HepG2 (cell line): Measurements from ENCODE around the gene TACC3. TPM values are rescaled to one million over a fixed set of nuclear protein-coding genes. Genes with fewer than 3 reads are reported as not detected.
A peak's percentile ranks its signal among the peaks of the same experiment; 100 is the strongest.

Experiments
- DNMT1 ChIP-seq: sonication (generic); formaldehyde crosslinking; IDR thresholded peaks from 2 replicates; pipeline ENCODE4 v1.5.1; 2020; ENCODE audit warnings: mild to moderate bottlenecking, missing genetic modification reagents
- MAZ ChIP-seq, 2 experiments: sonication (generic) in 1 of 2; formaldehyde crosslinking in 1 of 2; IDR thresholded peaks; 2 replicates each; pipeline versions ENCODE4 v1.5.0 to v1.6.1; 2012 to 2020; ENCODE audit warnings: low read depth in 2 of 2, mild to moderate bottlenecking in 2 of 2, borderline replicate concordance in 1 of 2, improper control_type of control experiment in 1 of 2, low read length in 1 of 2, missing genetic modification reagents in 1 of 2, moderate library complexity in 1 of 2
- NR3C1 ChIP-seq: sonication (generic); formaldehyde crosslinking; IDR thresholded peaks from 2 replicates; pipeline ENCODE4 v1.4.0; 2020; ENCODE audit warnings: missing genetic modification reagents
- PHF20 ChIP-seq: sonication (generic); formaldehyde crosslinking; IDR thresholded peaks from 2 replicates; pipeline ENCODE4 v1.5.0; 2020; ENCODE audit warnings: mild to moderate bottlenecking, missing genetic modification reagents
- POLR2A ChIP-seq, 2 experiments: IDR thresholded peaks; 2 replicates each; pipeline ENCODE4 v1.6.1; 2011; ENCODE audit warnings: low read depth in 2 of 2, low read length in 2 of 2, mild to moderate bottlenecking in 1 of 2, moderate library complexity in 1 of 2; ENCODE audit not compliant: insufficient read depth in 1 of 2
- PTBP1 ChIP-seq: fragments of 200-400 bp; formaldehyde crosslinking; IDR thresholded peaks from 2 replicates; pipeline ENCODE4 v1.6.1; 2018; ENCODE audit warnings: low read length, low read depth; ENCODE audit not compliant: poor library complexity, severe bottlenecking
- RBFOX2 ChIP-seq: fragments of 200-400 bp; formaldehyde crosslinking; IDR thresholded peaks from 2 replicates; pipeline ENCODE4 v1.6.1; 2017; ENCODE audit warnings: low read depth, mild to moderate bottlenecking, low read length
- TCF7 ChIP-seq: sonication (generic); IDR thresholded peaks from 2 replicates; pipeline ENCODE4 v1.6.1; 2016; ENCODE audit warnings: antibody characterized with exemption, low read depth
- XBP1 ChIP-seq: sonication (generic); formaldehyde crosslinking; IDR thresholded peaks from 2 replicates; pipeline ENCODE4 v1.5.0; 2020; ENCODE audit warnings: missing genetic modification reagents
- ZNF234 ChIP-seq: sonication (generic); formaldehyde crosslinking; conservative IDR thresholded peaks from 2 replicates; pipeline ENCODE4 v1.5.1; 2020; ENCODE audit warnings: mild to moderate bottlenecking, missing genetic modification reagents
- ZNF256 ChIP-seq: sonication (generic); formaldehyde crosslinking; conservative IDR thresholded peaks from 2 replicates; pipeline ENCODE4 v1.4.0; 2020; ENCODE audit warnings: missing genetic modification reagents
- ZNF557 ChIP-seq: sonication (generic); formaldehyde crosslinking; IDR thresholded peaks from 2 replicates; pipeline ENCODE4 v1.4.0; 2020; ENCODE audit warnings: missing genetic modification reagents
- ZNF777 ChIP-seq: sonication (generic); formaldehyde crosslinking; IDR thresholded peaks from 2 replicates; pipeline ENCODE4 v1.4.0; 2020; ENCODE audit warnings: missing genetic modification reagents
- ZSCAN31 ChIP-seq: sonication (generic); formaldehyde crosslinking; IDR thresholded peaks from 2 replicates; pipeline ENCODE4 v1.5.0; 2020; ENCODE audit warnings: low read depth, mild to moderate bottlenecking, missing genetic modification reagents
- polyA plus RNA-seq, 8 experiments: library from polyadenylated mRNA; depleted of rRNA in 3 of 8; stranded (reverse) in 7 of 8; unstranded in 1 of 8; fragments of >200 nt; fragmentation: Illumina TruSeq in 4 of 8; extraction: Trizol in 4 of 8; gene quantifications; 2 replicates each; pipeline versions ENCODE4 v1.2.1 to v1.2.3, GENCODE V29; 2011 to 2016; ENCODE audit warnings: low read depth in 4 of 8, missing spikeins in 1 of 8, mixed read lengths in 1 of 8; ENCODE audit not compliant: insufficient read depth in 1 of 8
- total RNA-seq, 5 experiments: library from RNA; depleted of rRNA; stranded (reverse); fragments of >200 nt; fragmentation: Illumina TruSeq; extraction: Trizol; gene quantifications; 2 replicates each; pipeline ENCODE4 v1.2.3, GENCODE V29; 2016; ENCODE audit warnings: low read depth in 1 of 5
- TF ChIP-seq, protein P1 (sequence below): IDR thresholded peaks from 2 replicates; pipeline ENCODE4 v1.6.1; 2016; ENCODE audit warnings: mild to moderate bottlenecking, missing biosample characterization, missing genetic modification reagents
- TF ChIP-seq, protein P2 (sequence below): sonication (generic); formaldehyde crosslinking; IDR thresholded peaks from 2 replicates; pipeline ENCODE4 v1.5.0; 2020; ENCODE audit warnings: missing genetic modification reagents
- TF ChIP-seq, protein P3 (sequence below): sonication (generic); formaldehyde crosslinking; IDR thresholded peaks from 2 replicates; pipeline ENCODE4 v1.8.0; 2022; ENCODE audit warnings: mild to moderate bottlenecking, missing genetic modification reagents
- TF ChIP-seq, protein P4 (sequence below): sonication (generic); formaldehyde crosslinking; IDR thresholded peaks from one replicate; pipeline ENCODE4 v1.5.1; 2020; ENCODE audit warnings: mild to moderate bottlenecking, missing genetic modification reagents; ENCODE audit errors: not compliant biosample characterization

Gene TACC3
- total and polyA plus RNA-seq, 2 of the 13 experiments (the other 11 are each of a cell fraction or from before 2014, with no cell fraction given) = 20.3 to 21.2 TPM

DNA sequence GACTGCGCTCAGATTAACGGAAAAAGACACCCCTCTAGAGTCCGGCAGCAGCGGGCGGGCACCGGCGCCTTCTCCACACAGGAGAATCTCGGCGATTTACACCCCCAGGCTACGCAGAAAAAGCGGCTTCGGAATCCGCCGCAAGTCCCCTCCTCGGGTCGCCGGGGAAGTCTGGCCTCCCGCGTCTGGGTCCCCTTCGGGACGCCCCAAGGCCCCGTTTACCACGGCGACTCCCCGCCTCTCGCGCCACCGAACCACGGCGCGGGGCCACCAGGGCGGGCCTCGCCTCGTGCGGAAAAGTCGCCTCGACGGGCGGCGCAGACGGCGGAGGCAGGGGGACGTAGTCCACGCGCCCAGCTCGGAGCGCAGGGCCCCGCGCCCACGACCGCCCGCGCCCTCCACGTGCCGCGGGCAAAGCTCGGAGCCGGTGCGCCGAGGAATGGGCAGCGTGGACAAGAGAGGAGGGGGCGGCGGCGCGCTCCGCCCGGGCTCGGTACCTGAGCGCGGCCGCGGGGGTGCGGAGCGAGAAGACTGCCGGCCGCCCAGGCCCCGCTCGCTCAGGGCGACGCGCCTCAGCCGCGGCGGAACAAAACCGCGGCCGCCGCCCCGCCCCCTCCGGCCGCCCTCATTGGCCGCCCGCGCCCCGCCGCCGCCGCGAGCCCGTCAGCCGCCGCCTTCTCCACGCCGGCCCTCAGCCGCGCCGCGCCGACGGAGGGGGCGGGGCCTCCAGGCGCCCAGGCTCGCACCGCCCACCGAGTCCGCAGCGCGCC lies 37.4 kb upstream of the TACC3 start, which contains the start of gene FAM53A (continued):
- TF ChIP-seq PTBP1 = no peak
- TF ChIP-seq, protein P1, sequence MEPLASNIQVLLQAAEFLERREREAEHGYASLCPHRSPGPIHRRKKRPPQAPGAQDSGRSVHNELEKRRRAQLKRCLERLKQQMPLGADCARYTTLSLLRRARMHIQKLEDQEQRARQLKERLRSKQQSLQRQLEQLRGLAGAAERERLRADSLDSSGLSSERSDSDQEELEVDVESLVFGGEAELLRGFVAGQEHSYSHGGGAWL (CRISPR knock-in tag) = peak; percentile 51; the same call in 1 of the 2 replicates
- TF ChIP-seq, protein P2, sequence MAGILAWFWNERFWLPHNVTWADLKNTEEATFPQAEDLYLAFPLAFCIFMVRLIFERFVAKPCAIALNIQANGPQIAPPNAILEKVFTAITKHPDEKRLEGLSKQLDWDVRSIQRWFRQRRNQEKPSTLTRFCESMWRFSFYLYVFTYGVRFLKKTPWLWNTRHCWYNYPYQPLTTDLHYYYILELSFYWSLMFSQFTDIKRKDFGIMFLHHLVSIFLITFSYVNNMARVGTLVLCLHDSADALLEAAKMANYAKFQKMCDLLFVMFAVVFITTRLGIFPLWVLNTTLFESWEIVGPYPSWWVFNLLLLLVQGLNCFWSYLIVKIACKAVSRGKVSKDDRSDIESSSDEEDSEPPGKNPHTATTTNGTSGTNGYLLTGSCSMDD (CRISPR knock-in tag) = no peak
- TF ChIP-seq, protein P3, sequence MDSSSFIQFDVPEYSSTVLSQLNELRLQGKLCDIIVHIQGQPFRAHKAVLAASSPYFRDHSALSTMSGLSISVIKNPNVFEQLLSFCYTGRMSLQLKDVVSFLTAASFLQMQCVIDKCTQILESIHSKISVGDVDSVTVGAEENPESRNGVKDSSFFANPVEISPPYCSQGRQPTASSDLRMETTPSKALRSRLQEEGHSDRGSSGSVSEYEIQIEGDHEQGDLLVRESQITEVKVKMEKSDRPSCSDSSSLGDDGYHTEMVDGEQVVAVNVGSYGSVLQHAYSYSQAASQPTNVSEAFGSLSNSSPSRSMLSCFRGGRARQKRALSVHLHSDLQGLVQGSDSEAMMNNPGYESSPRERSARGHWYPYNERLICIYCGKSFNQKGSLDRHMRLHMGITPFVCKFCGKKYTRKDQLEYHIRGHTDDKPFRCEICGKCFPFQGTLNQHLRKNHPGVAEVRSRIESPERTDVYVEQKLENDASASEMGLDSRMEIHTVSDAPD (CRISPR knock-in tag) = no peak
- no peak for TF ChIP-seq MAZ (IDR thresholded peaks at IDR 0.05; ENCODE audit: borderline replicate concordance, low read depth, low read length)
- peak; percentile 68; the same call in 1 of the 2 replicates for TF ChIP-seq MAZ (CRISPR knock-in tag; IDR thresholded peaks at IDR 0.05; ENCODE audit: low read depth)
- no peak for TF ChIP-seq XBP1 (CRISPR knock-in tag)
- 0 out of 2 replicates have a peak, but pooled peaks have one; percentile 39 for TF ChIP-seq DNMT1 (CRISPR knock-in tag)
- no peak for TF ChIP-seq PHF20
- TF ChIP-seq ZNF256 (CRISPR knock-in tag) = no peak
- no peak for TF ChIP-seq ZNF234 (CRISPR knock-in tag)
- TF ChIP-seq ZSCAN31 (CRISPR knock-in tag) = 0 out of 2 replicates have a peak, but pooled peaks have one; percentile 11
- TF ChIP-seq TCF7 = no peak
- no peak for TF ChIP-seq NR3C1 (CRISPR knock-in tag)
- peak in 1 of 2 experiments; percentile 40; a peak in 1 of 4 replicates for TF ChIP-seq POLR2A (IDR thresholded peaks at IDR 0.05; ENCODE audit: insufficient read depth in 1 of 2, low read depth in 2 of 2, low read length in 2 of 2)
- TF ChIP-seq RBFOX2 = peak; percentile 65
- peak; percentile 98 for TF ChIP-seq ZNF777 (CRISPR knock-in tag)
- TF ChIP-seq, protein P4, sequence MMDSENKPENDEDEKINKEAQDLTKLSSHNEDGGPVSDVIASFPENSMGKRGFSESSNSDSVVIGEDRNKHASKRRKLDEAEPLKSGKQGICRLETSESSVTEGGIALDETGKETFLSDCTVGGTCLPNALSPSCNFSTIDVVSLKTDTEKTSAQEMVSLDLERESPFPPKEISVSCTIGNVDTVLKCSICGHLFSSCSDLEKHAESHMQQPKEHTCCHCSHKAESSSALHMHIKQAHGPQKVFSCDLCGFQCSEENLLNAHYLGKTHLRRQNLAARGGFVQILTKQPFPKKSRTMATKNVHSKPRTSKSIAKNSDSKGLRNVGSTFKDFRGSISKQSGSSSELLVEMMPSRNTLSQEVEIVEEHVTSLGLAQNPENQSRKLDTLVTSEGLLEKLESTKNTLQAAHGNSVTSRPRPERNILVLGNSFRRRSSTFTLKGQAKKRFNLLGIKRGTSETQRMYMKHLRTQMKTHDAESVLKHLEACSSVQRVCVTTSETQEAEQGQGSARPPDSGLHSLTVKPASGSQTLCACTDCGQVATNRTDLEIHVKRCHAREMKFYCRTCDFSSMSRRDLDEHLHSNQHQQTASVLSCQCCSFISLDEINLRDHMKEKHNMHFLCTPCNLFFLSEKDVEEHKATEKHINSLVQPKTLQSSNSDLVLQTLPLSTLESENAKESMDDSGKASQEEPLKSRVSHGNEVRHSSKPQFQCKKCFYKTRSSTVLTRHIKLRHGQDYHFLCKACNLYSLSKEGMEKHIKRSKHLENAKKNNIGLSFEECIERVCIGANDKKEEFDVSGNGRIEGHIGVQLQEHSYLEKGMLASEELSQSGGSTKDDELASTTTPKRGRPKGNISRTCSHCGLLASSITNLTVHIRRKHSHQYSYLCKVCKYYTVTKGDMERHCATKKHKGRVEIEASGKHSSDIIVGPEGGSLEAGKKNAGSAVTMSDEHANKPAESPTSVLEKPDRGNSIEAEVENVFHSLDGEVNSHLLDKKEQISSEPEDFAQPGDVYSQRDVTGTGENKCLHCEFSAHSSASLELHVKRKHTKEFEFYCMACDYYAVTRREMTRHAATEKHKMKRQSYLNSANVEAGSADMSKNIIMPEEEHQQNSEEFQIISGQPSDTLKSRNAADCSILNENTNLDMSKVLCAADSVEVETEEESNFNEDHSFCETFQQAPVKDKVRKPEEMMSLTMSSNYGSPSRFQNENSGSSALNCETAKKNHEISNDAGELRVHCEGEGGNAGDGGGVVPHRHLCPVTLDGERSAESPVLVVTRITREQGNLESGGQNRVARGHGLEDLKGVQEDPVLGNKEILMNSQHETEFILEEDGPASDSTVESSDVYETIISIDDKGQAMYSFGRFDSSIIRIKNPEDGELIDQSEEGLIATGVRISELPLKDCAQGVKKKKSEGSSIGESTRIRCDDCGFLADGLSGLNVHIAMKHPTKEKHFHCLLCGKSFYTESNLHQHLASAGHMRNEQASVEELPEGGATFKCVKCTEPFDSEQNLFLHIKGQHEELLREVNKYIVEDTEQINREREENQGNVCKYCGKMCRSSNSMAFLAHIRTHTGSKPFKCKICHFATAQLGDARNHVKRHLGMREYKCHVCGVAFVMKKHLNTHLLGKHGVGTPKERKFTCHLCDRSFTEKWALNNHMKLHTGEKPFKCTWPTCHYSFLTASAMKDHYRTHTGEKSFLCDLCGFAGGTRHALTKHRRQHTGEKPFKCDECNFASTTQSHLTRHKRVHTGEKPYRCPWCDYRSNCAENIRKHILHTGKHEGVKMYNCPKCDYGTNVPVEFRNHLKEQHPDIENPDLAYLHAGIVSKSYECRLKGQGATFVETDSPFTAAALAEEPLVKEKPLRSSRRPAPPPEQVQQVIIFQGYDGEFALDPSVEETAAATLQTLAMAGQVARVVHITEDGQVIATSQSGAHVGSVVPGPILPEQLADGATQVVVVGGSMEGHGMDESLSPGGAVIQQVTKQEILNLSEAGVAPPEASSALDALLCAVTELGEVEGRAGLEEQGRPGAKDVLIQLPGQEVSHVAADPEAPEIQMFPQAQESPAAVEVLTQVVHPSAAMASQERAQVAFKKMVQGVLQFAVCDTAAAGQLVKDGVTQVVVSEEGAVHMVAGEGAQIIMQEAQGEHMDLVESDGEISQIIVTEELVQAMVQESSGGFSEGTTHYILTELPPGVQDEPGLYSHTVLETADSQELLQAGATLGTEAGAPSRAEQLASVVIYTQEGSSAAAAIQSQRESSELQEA (CRISPR knock-in tag) = no peak
- no peak for TF ChIP-seq ZNF557
